GM21360 (cell line): ENCODE data around the gene KRI1.

Experiments used
- ATAC-seq: cut with Tn5 transposase; IDR thresholded peaks from one replicate; pipeline ENCODE4 v1.9.1; 2021; ENCODE audit warnings: mild to moderate bottlenecking, moderate library complexity; ENCODE audit not compliant: unreplicated experiment

The KRI1 gene

GRCh38 chr19:10565567-10566407 lies at the start of gene KRI1:
TSS of gene KRI1 (minus strand) at chr19:10566010. CDS start at chr19:10565999, 11 bp downstream.
- peak; percentile 45 for ATAC-seq

DNA sequence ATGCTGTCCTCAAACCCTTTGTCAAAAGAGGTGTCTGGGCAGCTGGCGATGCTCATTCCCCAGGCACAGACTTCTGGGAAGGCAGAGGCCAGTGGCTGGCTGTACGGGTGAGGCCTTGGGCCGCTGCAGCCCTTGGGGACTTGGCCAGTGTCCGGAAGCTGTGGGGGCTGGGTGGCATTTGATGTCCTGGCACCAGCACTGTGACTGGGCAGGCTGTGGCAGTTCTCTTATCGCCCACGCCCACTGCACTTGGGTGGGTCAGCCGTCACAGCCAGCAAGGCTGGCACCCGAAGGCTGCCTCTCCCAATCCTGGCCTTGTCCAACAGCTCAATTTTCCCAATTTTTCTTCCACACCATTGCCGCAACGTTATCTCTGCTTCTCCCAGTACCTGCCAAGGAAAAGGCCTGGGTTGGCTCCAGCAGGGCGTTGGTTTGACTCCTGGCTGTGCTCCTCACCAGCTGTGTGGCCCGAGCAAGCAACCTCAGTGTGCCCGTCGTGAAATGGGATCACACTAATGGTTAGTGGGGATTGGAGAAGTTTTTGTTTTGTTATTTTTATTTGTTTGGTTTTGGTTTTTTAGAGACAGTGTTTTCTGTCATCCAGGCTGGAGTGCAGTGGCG lies 46.8 kb upstream of the KRI1 start:
- no peak for ATAC-seq

GRCh38 chr19:10611907-10612306 lies 46.1 kb upstream of the KRI1 start:
- no peak for ATAC-seq

DNA sequence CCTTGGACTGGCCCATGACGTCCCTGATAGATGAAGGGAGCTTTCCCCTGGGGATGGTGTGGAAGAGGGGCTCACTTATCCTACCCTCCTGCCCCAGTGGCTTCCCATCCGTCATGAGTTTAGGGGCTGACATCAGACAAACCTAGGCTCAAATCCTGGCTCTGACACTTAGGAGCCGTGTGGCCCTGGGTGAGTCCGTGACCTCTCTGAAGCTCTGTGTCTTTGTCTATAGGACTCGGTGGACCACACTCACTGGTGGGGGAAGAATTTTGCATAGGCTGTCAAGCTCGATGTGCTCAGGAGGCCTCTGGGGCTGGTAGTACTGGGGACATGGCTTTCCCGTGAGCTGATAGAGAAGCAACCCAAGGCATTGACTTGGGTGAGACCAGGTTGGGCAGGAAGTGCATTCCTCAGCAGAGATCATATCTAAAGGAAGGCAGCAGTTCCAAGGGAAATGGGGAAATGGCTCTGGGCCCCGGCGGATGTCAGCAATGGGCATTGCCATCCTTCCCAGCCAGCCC lies 38.7 kb upstream of the KRI1 start:
- no peak for ATAC-seq

- no peak for ATAC-seq
Observed at GRCh38 chr19:10603873-10604459, 38.2 kb upstream of the KRI1 start.

DNA sequence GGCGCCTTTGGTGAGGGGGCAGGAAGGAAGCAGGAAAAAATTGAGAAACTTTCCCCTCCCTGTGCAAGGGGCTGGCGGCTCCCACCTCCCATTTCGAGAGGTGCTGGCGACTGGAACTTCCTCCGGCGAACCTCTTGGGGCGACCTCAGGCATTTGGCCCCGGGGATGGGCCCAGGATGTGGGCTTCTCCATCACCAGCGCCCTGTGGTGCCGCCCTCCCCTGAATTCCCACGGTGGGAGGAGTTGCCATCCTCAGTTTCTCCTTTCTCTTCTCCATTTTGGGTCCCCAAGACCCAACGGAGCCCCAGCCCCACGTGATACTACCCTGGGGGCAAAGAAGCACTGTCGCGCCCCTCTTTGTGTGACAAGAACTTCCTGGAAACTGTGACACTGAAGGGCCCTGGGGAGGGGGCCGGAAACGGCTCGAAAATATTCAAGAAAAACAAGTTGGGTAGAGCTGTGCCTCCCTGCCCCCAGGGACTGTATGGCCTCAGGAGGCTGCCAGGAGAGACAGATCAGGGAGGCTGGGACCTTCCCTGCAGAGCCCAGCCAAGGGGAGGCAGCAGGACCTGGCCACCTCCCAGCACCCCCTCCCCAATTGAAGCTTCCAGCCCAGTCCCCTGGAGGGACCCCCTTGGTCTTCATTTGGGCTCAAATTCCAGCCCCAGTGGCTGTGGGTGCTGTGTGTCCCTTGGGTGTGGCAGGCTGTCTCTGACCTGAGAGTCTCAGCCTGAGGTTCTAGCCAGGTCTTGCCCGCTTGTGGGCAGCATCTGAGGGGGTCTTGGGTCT lies 37.5 kb upstream of the KRI1 start:
- no peak for ATAC-seq

DNA sequence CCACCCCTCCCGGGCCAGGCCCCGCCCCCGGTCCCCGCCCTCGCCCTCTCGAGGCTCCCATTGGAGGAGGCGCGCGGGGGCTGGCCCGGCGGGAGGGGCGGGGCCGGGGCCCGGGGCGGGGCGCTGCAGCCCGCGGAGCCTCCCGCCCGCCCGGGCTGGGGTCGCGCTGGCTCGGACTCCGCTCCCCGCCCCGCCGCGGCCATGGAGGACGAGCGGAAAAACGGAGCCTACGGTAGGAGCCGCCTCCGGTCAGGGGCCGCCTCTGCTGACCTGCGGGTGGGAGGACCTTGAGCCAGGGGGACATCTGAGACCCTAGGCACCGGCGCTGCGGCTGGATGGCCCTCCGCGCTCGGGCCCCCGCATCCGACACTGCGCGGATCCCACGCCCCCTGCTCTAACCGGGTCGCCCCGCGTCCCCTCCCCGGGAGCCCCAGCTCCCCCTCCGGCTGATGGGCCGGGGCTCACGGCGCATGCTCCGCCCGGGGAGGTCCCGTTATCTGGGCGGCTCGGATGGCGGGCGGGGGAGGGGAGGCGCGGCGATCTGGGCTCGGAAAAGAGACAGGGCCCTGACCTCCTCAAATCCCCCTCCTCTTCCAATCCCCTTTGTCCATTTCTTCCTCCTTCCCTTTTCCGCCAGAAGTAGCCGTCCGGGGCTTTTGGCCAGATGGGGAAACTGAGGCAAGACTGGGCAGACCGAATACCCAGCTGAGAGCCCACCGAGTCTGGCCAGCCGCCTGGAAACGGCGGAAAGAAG lies 36.7 kb upstream of the KRI1 start:
- no peak for ATAC-seq

- no peak for ATAC-seq
Observed at GRCh38 chr19:10601999-10602329, 36.2 kb upstream of the KRI1 start.

DNA sequence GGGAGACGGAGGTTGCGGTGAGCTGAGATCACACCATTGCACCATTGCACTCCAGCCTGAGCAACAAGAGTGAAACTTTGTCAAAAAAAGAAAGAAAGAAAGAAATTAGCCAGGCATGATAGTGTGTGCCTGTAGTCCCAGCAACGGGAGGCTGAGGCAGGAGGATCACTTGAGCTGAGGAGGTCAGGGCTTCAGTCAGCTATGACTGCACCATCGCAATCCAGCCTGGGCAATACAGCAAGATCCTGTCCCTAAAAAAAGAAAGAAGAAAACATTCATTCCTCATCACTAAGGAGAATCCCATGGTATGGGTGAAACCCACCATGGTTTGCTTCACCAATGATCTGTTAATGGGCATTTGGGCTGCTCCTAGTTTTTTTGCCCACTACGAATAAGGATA lies 34.3 kb upstream of the KRI1 start:
- no peak for ATAC-seq

- no peak for ATAC-seq
Observed at GRCh38 chr19:10593820-10594637, 28.2 kb upstream of the KRI1 start.

- no peak for ATAC-seq
Observed at GRCh38 chr19:10593148-10593547, 27.3 kb upstream of the KRI1 start.

GRCh38 chr19:10587839-10588150 lies 22.0 kb upstream of the KRI1 start:
- no peak for ATAC-seq

- ATAC-seq = no peak
Observed at GRCh38 chr19:10587022-10587838, 21.4 kb upstream of the KRI1 start, which contains the start of gene AP1M2. TSS of gene AP1M2 (minus strand) at chr19:10587312. CDS start at chr19:10587231, 81 bp downstream.

- no peak for ATAC-seq
Observed at GRCh38 chr19:10586396-10586795, 20.6 kb upstream of the KRI1 start.

GRCh38 chr19:10583036-10583776 lies 17.4 kb upstream of the KRI1 start:
- ATAC-seq = no peak

DNA sequence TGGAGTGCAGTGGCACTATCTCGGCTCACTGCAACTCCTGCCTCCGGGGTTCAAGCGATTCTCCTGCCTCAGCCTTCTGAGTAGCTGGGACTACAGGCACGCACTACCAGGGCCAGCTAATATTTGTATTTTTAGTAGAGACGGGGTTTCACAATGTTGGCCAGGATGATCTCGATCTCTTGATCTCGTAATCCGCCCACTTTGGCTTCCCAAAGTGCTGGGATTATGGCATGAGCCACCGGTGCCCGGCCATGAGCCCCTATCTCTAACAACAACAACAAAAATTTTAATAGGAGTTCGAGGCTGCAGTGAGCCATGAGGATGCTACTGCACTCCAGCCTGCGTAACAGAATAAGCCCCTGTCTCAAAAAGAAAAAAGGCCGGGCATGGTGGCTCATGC lies 16.3 kb upstream of the KRI1 start:
- ATAC-seq = no peak

DNA sequence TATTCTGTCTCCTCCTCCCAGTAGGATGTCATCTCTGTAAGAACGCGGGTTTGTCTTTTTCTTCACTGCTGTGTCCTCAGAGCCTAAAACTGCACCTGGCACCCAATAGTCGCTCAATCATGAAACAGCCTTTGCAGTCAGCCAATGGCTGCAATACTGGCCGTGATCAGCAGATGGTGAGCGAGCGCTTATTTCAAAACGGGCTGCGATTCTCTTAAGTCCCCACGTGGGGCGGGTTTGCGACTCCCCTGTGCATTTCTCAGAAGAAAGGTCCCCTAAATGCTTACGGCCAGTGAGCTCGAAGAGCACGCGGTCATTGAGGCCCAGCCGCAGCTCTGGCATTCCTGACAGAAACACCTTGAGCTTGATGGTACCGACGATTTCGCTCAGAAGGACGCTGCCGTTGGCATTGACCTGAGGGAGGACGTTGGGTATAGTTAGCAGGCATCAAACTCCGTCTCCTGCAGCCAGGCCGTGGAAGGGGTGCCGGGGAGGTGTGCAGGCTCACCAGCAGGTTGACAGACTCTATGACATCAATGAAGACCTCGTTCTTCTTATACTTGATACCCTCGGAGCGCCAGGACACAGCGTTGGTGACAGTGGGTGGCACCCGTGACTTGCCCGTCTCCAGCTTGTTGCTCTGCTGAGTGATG lies 15.3 kb upstream of the KRI1 start:
- ATAC-seq = no peak

GRCh38 chr19:10577951-10578350 lies 12.1 kb upstream of the KRI1 start:
- no peak for ATAC-seq
